ENCODE results near the gene TTC13.
"Not testable (repeated sequence)": the region's sequence is repeated elsewhere in the genome, so short reads cannot be mapped to it uniquely, and the experiment has no call there.

The TTC13 gene

DNA sequence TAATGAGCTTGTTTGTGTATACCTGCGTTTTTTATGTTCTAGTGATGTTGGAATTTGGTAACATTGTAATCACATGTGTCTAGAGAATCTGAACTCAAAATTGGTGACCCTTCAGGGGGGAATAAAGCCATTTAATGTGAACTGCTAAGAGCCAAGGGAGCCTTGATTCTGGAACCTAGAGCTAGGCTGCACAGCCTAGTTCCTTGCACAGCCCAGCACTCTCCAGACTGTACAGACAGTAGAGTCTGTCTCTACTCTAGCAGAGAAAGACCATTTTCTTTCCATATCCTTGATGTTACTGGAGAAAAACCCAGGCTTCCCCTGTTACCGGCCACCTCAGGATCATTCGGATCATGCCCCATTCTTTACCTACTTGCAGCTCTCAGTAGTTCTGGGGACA is 8.8 kb upstream of the TTC13 start:
- DNase-seq (ENCODE audit: low read depth): no peak

DNA sequence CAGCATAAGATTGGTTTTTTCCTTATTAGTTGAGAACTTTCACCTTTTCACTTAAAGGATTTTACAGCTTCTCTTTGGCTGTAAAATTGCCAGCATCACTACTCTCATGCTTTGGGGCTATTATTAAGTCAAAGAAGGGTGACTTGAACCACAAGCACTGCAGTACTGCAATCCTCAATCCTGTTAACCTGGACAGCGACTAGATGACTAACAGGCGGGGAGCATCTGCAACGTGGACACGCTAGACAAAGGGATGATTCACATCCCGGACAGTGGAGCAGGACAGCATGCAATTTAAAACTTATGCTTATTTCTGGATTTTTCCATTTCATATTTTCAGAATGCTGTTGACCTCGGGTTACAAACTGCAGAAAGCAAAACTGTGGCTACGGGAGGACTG is 8.3 kb upstream of the TTC13 start:
- peak; percentile 93 for DNase-seq (ENCODE audit: low read depth)

DNA sequence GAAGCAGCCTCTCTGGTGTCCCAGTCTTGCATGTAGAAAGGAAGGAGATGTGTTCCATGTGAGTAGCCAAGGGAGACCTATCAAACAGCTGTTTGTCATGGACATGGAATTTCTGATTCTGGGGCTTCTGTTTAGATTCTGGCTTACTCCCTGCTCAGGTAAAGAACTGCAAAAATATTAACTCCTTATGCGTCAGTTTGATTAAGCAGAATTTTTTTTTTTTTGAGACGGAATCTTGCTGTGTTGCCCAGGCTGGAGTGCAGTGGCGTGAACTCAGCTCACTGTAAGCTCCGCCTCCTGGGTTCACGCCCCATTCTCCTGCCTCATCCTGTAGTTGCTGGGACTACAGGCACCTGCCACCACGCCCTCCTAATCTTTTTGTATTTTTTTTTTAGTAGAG is 7.0 kb upstream of the TTC13 start:
- DNase-seq (ENCODE audit: low read depth): no peak

DNA sequence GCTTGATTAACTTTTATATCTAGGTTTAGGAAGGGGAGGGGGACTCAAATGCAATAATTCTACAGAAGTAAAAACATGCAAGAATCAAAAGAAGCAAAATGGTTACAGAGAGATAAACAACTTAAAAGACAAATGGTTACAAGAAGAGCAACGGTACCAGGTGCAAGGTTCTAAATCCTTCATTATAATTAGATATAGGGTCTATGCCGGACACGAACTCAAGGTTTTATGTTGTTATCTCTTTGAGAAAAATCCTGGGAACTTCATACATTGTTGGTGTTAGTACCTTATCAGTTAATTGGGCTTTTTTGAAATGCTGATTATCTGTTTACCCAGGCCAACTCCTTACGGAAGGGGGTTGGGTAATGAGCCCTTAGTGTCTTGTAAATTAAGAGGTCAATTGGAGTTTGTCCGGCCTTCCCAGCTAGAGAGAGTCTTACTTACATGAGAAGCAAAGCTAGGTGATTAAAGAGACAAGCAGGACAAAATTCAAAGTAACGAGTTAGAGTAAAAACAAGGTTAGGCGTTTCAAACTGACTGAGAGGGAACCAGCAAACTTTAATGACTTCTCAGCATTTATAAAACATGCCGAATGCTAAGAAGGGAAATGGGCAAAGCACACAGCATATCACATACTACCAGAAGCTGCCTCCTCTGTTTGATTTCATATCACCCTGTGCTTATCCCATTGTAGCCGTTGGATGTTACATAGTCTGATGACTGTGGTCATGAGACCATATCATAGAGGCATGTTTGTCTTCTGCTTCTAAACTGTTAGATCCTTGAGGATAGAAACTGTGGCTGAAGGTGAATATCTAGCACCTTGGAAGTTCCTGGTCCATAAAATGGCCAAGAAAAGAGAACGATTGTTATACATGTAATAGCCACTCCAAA is 6.2 kb upstream of the TTC13 start:
- DNase-seq (ENCODE audit: low read depth): not testable (repeated sequence)

DNA sequence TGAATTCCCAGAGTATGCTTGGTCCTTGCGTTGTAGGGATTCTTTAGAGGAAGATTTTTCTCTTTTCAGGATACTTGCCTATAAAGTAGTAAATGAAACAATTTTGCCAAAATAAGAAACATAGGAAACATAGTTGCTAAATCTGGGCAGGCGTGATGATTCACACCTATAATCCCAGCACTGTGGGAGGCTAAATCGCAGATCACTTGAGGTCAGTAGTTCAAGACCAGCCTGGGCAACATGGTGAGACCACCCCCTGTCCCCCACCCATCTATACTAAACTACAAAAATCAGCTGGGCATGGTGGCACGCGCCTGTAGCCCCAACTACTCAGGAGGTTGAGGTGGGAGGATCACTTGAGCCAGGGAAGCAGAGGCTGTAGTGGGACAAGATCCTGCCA is 5.2 kb upstream of the TTC13 start:
- DNase-seq (ENCODE audit: low read depth): no peak

DNA sequence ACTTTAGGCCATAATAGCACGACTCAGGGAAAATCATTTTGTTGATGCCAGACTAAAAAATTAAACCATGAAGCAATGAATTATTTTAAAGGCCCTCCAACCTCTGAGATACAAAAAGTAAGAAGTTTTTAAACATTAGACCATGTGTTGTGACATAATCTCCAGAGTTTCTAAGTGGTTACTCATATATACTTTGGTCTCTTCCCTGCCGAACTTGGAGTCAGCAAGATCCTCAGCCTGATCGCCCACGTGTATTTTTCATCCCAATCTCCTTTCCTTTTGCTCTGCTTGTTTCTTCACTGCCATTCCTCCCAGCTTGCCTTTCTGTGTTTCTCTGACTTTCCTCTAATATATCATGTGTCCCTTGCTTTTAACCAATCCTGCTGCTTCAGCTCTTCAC is 4.0 kb upstream of the TTC13 start:
- DNase-seq (ENCODE audit: low read depth): peak; percentile 89

DNA sequence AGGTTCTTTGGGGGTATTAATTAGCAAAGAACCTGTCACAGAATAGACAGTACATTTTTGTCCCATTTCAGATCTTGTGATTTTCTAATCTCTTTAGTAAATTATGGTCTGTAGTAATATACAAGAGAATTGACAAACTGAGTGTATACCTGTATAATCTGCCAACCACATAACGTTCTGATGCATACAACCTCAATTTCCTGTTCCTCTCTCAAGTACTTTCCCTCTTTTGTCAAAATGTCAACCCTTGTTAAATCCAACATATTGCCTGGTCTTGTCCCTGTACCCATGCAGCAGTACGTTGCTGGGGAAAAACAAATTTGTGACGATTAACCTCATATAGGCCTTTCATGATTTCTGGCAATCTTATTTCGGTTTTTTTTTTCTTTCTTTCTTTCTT is 1.3 kb upstream of the TTC13 start:
- no peak for DNase-seq (ENCODE audit: low read depth)

DNA sequence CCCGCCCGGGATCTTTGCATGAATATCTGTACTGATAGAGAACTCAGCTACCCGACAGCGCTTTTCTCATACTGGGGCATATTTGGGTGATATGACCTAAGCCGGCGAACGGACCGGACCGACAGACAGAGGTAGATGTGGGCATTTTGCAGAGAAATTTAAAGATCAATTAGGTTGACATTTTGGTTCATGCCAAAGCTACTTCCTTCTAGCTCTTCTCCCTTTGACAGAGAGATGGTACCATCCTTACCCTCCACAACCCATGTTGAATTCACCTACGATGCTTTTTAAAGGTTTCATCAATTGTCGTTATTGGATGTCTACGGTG is 692 bp upstream of the TTC13 start:
- DNase-seq (ENCODE audit: low read depth): peak; percentile 9

DNA sequence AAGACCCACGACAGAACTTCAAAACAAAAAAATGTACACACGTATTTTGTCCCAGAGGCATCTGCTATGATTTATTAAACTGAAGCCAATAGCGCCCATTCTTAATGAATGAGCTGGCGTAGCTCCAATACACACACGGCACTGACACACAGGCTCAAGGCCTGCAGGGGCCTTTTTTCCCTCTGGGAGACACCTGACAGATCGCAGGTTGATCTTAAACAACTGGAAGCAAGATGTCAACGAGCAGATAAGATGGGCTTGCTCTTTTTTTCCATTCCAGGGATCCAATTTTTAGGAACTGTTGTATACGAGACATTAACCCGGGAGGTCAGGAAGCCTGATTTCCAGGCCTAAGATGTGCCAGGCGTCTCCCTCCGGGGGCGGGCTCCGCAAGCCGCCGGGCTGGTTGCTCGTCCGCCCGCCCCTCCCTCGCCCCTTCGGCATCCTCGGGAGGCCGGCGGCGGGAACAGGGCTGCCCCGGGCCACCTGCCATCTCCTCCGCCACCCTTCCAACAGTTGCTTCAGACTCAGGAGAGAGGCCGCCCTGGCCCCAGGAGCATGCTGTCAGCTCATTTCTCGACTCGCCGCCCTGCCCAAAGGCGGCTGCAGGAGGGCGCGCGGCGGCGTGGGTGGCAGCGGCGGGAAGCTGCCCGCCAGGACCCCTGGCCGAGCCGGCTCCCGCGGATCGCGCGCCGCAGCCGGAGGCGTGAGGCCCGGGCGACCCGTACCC is 735 bp downstream of the TTC13 start:
- DNase-seq (ENCODE audit: low read depth): peak; percentile 14

DNA sequence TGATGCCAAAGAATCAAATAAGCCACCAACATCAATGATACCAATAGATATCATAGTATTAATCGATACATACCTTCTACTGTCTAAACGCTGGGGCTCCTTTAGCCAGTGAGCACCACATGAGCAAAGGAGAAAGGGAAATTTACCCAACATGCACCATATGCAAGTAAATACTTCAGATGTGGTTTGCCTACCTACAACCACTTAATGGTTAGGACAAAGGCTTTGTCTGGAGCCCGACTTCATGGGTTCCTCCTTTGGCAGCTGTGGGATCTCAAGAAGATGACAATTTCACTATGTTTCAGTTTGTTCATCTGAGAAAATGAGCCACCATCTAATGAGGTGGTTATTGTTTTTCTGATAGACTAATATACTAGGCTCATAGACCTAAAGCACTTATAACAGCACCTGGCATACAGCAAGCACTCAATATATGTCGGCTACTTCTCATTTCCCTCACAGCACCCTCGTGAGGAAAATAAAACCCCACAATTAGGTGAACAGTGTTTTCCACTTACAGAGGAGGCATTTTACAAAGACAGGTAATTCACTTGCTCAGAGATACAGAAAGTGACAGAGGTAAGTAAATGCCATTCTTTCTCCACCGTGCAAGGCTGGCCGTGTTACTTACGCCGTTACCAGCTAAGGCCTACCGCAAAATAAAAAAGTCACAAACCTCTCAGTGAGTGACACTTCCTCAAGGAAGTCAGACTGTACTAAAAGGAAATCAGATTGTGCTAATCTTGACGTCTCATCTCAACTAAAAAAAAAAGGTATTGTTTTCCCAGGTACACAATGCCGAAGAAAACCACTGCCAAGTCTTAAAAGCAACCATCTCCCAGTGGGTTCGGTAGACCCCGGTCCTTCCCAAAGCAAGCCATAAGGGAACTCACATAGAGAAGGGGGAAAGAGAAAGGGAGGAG is 1.6 kb downstream of the TTC13 start:
- DNase-seq (ENCODE audit: low read depth): no peak

DNA sequence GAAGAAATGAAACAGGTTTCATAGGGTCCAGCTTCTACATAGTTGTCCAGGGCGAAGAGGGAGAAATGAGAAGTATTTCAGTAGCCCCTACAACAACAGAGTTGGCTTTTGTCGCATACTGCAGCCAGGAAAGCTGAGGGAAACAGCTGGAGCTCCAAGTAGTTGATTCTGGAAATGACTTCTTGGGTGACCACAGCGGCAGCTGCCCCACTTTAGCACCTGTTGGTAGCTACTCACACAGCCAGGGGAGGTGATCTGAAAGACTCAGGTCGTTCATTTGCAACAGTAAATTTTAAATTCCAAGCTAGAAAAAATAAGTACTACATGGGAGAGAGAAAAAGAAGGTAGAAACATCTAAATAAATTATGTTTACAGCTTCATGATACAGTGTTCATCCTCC is 2.3 kb downstream of the TTC13 start:
- DNase-seq (ENCODE audit: low read depth): no peak

DNA sequence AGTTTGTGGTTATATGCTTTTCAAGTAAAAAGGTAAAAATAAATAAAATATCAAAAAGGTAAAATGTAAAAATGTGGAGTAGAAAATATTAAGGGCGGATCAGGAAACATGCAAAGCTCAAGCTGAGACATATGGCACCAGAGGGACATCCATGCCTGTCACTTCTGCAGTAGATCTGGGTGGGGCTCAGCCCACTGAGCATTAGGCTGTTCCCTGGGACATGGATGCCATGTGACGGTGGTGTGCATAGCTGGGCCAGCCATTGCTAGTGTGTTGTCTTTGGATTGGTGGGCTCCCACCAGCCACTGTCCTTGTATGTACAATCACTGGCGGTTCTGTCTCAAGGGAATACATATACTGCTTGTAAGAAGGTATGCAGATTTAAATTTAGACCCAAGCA is 3.0 kb downstream of the TTC13 start:
- DNase-seq (ENCODE audit: low read depth): no peak

DNA sequence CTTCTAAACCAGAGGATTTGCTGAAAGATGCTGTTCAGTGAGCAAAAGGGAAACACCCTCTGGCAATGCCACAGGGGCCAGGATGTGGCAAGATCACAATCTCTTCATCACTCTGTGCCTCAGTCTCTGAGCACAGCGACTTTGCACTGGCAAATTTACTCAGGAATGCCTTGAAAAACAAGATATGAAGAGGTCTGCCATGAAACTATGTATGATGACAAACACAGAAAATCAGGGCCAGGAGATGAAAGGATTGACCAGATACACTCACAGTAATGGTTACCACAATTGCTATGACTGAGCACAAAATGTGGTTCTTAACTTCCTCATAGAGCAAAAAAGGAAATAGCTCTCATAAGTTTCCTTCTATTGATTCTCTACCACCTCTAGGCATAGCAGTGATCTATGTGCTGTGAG is 5.8 kb downstream of the TTC13 start:
- peak; percentile 19 for DNase-seq (ENCODE audit: low read depth)

DNA sequence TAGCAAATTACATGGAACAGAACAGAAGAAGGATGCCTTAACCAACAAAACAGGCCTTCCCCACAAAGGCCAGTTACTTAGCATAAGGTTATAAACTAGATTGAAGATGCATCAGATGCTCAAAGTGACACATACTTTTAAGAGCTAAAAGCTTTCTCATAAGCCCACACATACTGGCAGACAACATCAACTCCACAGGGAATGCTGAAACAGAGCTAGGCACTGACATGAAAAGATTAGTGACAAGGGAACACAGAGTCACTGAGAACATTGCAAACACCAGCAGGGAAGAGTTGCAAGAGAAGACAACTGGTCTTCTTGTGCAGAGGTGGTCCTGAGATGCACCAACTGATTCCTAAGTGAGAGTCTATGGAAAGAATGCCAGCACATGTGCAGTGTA is 6.9 kb downstream of the TTC13 start:
- DNase-seq (ENCODE audit: low read depth): no peak

DNA sequence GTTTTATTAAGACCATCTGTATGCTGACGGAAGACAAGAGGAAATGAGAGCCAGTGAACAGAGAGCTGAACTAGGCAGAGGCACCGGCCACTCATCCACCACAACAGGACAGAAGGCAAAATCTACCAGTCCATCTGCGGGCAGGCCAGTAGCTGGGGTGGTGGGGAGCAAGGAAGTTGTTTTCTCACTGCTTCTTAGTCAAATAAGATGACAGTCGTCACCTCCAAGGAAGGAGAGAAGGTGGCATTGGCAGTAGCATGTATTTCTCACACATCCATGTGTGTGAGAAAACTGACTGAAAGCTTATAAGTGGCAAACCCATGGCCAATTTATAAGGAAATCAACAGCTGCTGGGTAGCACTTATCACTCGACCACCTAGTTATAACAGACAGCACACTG is 8.2 kb downstream of the TTC13 start:
- DNase-seq (ENCODE audit: low read depth): no peak

DNA sequence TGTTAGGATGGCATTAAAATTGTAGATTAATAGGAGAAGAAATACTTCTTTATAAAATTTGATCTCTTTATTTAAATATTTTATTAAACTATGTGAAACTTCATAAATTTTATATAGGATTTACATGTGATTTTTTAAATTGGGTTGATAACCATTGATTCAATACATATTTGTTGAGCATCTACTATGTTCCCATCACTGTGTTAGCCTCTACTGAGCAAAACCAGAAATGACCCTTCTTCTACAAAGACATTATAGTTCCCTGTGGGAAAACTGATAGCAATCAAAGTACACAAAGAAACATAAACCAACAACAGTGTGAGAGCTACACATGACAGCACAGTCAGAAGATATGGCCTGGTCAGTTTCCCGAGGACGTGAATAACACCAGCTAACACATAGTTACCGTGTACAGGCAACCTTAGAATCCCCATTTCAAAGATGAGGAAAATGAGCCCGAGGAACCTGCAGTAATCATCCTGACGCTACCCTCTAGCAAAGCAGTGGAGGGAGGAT is 12.2 kb downstream of the TTC13 start:
- no peak for DNase-seq (ENCODE audit: low read depth)

DNA sequence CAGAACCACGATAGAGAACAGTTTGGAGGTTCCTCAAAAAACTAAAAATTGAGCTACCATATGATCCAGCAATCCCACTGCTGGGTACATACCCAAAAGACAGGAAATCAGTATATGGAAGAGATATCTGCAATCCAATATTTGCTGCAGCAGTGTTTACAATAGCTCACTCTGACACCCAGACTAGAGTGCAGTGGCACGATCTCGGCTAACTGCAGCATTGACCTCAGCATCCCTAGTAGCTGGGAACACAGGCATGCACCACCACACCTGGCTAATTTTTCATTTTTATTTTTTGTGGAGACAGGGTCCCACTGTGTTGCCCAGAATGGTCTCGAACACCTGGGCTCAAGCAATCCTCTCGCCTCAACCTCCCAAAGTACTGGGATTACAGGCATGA is 13.1 kb downstream of the TTC13 start:
- no peak for DNase-seq (ENCODE audit: low read depth)

DNA sequence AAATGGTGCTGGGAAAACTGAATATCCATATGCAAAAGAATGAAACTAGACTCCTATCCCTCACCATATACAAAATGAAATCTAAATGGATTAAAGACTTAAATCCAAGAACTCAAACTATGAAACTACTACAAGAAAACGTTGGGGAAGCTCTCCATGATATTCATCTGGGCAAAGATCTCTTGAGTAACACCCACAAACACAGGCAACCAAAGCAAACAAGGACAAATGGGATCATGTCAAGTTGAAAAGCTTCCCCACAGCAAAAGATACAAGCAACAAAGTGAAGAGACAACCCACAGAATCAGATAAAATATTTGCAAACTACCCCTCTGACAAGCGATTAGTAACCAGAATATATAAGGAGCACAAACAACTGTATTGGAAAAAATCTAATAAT is 13.8 kb downstream of the TTC13 start:
- DNase-seq (ENCODE audit: low read depth): no peak

DNA sequence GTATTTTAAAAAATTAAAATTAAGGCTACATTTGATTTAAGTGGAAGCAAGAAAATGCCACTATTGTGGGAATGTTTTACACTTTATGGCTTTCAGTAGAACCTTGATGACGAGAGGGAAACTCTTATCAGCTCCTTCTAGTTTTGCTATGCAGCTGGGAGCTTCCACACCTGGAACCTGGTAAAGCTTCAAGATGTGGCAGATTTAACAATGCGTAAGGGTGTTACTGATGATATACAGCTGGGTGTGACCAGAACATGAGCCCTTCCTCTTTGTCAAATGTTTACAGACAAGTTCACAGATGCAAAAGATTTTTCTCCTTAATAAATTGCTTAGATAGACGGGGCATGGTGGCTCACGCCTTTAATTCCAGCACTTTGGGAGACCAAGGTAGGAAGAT is 20.3 kb downstream of the TTC13 start:
- DNase-seq (ENCODE audit: low read depth): no peak

DNA sequence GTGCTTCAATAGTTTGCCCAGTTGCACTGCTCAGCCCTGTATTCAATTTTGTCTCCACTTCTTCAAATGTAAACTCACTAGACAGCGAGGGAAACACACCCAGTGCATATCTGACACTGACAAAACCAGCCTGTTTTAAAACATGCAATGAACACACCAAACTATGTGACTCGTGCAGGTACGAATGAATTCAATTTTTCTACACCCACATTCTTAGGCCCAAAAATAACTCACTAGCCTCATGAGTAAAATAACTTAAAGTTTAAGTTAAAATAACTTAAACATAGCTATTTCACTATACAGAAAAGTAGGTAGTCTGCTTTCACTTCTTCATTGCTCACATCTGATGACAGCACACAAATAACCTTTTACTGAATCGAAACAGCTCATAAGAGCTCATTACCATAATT is 21.1 kb downstream of the TTC13 start:
- no peak for DNase-seq (ENCODE audit: low read depth)

DNA sequence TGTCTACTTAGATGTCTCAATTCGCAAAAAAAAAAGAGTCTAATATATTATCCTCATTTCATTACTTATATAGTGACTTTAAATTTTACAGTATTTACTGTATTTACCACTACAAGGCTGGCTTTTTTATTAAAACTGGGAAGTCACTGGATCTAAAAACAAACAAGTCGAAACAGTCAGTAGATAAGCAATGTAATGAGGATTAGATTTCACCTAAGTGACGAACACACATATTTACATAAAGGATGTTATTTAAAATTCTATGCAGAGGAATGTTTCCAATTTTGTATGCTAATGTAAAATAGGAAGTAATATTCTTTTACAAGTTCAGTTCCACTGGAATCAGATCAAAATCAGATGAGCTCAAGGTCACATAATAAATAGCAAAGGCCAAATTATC is 28.3 kb downstream of the TTC13 start:
- DNase-seq (ENCODE audit: low read depth): no peak

DNA sequence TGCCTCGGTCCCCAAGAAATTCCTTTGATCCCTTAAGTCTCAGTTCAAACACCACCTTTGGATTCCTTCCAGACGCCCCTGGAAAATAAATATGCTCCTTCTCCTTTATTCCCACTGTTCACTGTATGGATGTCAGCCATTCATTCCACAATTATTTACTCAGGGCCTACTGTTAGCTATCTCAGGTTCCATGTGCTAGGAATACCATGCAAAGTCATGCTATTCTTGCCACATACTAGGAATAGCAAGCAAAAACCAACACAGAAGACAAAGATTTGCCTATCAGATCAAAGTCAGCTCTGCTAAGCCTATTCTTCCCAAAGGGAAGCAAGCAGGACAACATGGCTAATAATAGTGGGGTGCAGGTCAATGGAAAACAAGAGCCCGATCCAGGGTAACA is 29.8 kb downstream of the TTC13 start:
- no peak for DNase-seq (ENCODE audit: low read depth)

Measured in iris pigment epithelial cell (primary cell).